Neutrophil (primary cell): ENCODE measurements around the gene PKP4.
"Not testable (repeated sequence)": the region's sequence is repeated elsewhere in the genome, so short reads cannot be mapped to it uniquely, and the experiment has no call there.

ENCODE experiments used
- H3K27ac ChIP-seq: fragments of 200-600 bp; sonication (generic); 2 replicates; pipeline ENCODE4 v1.5.1; 2016; ENCODE audit warnings: mild to moderate bottlenecking, moderate library complexity
- H3K27me3 ChIP-seq: fragments of 200-600 bp; sonication (generic); 2 replicates; pipeline ENCODE4 v1.6.0; 2016; ENCODE audit warnings: mild to moderate bottlenecking
- H3K36me3 ChIP-seq: fragments of 200-600 bp; sonication (generic); 2 replicates; pipeline ENCODE4 v1.5.1; 2017
- H3K4me1 ChIP-seq, 2 experiments: fragments of 200-600 bp in 1 of 2; sonication (generic) in 1 of 2; 1 replicate in 1 of 2; 2 replicates in 1 of 2; pipeline versions ENCODE4 v1.5.1 to v1.6.1; 2013 to 2016; ENCODE audit warnings: low read depth in 1 of 2, low read length in 1 of 2, mild to moderate bottlenecking in 1 of 2, moderate library complexity in 1 of 2; ENCODE audit not compliant: control insufficient read depth in 1 of 2, insufficient read depth in 1 of 2
- H3K4me3 ChIP-seq, 2 experiments: fragments of 200-600 bp in 1 of 2; sonication (generic) in 1 of 2; 1 replicate in 1 of 2; 2 replicates in 1 of 2; pipeline ENCODE4 v1.5.1; 2013 to 2016; ENCODE audit warnings: low read depth in 1 of 2, low read length in 1 of 2, mild to moderate bottlenecking in 1 of 2, moderate library complexity in 1 of 2
- H3K9me3 ChIP-seq: fragments of 200-600 bp; sonication (generic); 2 replicates; pipeline ENCODE4 v1.5.1; 2016
- CTCF ChIP-seq: fragments of 200-600 bp; sonication (generic); IDR thresholded peaks from 2 replicates; pipeline ENCODE4 v1.5.1; 2016; ENCODE audit warnings: antibody characterized with exemption

PKP4 gene

GRCh38 chr2:158412206-158412605 lies 44.5 kb upstream of the PKP4 start:
- Histone ChIP-seq H3K4me3 (no peak overlapping the region), H3K27ac (no peak overlapping the region), H3K4me1 (peaks cover 0 to 5% of the 10 kb centered on the region in 2 experiments), H3K9me3 (no peaks in the 10 kb centered on the region), H3K27me3 (no peaks in the 10 kb centered on the region), H3K36me3 (no peaks in the 10 kb centered on the region)
- TF ChIP-seq CTCF = no peak

DNA sequence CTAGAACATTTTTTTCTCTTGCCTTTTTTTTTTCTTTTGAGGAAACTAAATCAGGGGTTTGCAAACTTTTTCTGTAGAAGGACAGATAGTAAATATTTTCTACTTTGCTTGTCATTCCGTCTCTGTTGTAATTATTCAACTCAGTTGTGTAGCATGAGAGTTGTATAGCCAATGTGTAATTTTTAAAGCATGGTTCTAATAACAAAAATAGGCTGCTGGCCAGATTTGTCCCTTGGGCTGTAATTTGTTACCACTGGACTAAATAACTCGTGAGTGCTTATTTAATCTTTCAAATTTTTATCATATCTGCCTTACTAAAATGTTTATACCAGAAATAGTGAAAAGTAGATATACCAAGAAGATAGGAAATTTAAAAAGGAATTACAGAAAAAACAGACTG lies 43.2 kb upstream of the PKP4 start:
- no peak for TF ChIP-seq CTCF
- H3K9me3 ChIP-seq = no peaks in the 10 kb centered on the region
- no peak overlapping the region for H3K4me3 ChIP-seq
- no peaks in the 10 kb centered on the region for H3K4me1 ChIP-seq
- no peaks in the 10 kb centered on the region for H3K36me3 ChIP-seq
- H3K27ac ChIP-seq = no peak overlapping the region
- no peaks in the 10 kb centered on the region for H3K27me3 ChIP-seq

DNA sequence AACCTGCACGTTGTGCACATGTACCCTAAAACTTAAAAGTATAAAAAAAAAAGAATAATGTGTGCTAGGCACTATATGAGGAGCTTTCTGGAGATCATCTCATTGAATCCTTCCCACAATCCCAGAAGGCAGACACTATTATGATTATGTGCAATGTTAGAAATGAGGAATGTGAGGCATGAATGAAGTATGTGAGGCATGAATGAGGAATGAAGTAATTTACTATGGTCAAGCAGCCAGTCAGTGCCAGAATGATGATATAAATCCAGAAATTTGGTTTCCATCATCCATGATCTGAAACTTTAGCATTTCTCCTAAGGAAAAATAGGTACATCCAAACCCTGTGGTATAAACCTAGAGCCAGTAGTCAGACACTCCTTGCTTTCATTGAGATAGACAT lies 42.2 kb upstream of the PKP4 start:
- no peak for TF ChIP-seq CTCF

GRCh38 chr2:158432117-158432516 lies 24.6 kb upstream of the PKP4 start:
- no peak overlapping the region for H3K27ac ChIP-seq
- TF ChIP-seq CTCF = no peak
- peaks cover 2% of the 10 kb centered on the region for H3K9me3 ChIP-seq
- no peak overlapping the region for H3K4me3 ChIP-seq
- H3K27me3 ChIP-seq = no peaks in the 10 kb centered on the region
- H3K36me3 ChIP-seq = no peaks in the 10 kb centered on the region
- no peaks in the 10 kb centered on the region for H3K4me1 ChIP-seq

More for the DNA sequence above, 42.2 kb upstream of the PKP4 start:
- Histone ChIP-seq H3K4me3 (no peak overlapping the region), H3K27ac (no peak overlapping the region), H3K9me3 (no peaks in the 10 kb centered on the region), H3K27me3 (no peaks in the 10 kb centered on the region), H3K4me1 (no peaks in the 10 kb centered on the region), H3K36me3 (no peaks in the 10 kb centered on the region)

DNA sequence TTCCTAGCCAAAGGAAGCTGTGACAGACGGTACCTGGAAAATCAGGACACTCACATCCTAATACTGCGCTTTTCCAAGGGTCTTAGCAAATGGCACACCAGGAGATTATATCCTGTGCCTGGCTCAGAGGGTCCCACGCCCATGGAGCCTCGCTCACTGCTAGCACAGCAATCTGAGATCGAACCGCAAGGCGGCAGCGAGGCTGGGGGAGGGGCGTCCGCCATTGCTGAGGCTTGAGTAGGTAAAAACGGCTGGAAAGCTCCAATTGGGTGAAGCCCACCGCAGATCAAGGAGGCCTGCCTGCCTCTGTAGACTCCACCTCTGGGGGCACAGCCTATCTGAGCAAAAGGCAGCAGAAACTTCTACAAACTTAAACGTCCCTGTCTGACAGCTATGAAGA lies 23.0 kb upstream of the PKP4 start:
- H3K36me3 ChIP-seq, H3K4me1 ChIP-seq, H3K27me3 ChIP-seq, H3K9me3 ChIP-seq, H3K27ac ChIP-seq, H3K4me3 ChIP-seq: not testable (repeated sequence)

- H3K4me1 ChIP-seq, H3K27ac ChIP-seq, H3K27me3 ChIP-seq, H3K36me3 ChIP-seq, H3K9me3 ChIP-seq, H3K4me3 ChIP-seq: not testable (repeated sequence)
These were observed 17.7 kb upstream of the PKP4 start for GRCh38 chr2:158439062-158439461.

DNA sequence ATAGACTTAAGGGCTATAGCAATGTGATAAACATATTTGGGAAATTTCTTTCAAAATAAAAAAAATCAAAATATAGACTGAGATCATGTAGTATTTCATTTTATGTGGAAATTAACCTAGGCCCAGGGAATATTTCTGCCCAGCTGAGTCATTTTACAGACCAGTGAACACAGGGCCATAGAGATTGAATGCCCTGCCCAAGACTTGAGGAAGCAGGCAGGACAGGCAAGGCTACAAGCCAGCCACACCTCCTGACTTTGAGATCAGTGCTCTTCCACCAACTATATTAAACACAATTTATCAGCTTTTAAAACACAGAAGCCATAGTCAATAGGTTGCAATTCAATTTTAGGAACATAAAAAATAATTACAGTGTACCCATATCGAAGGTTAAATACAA lies 13.1 kb upstream of the PKP4 start:
- Histone ChIP-seq H3K9me3 (no peaks in the 10 kb centered on the region), H3K27ac (no peak overlapping the region), H3K27me3 (no peaks in the 10 kb centered on the region), H3K4me1 (no peaks in the 10 kb centered on the region), H3K4me3 (no peak overlapping the region), H3K36me3 (no peaks in the 10 kb centered on the region)
- TF ChIP-seq CTCF = no peak
